Activated CD4-positive, alpha-beta T cell treated with anti-CD3 and anti-CD28 coated beads, Interleukin-2, amount 10 ng/mL, durations not matched to agents 7 days and 5 days (primary cell): ENCODE results near the gene LBX1. TPM values are rescaled to one million over a fixed set of nuclear protein-coding genes. Genes with fewer than 3 reads are reported as not detected.

Source experiments
- CTCF ChIA-PET: fragments of 350-600 bp; sonication (Branson Sonifier 250); formaldehyde crosslinking; loops from one replicate; lab custom pipeline; 2021; ENCODE audit warnings: antibody characterized with exemption; lab: Charles Lee
- POLR2A ChIA-PET: fragments of 350-600 bp; sonication (Branson Sonifier 250); formaldehyde crosslinking; loops from one replicate; lab custom pipeline; 2021; ENCODE audit warnings: antibody characterized with exemption; lab: Charles Lee
- DNase-seq: peaks from one replicate; pipeline ENCODE4 v3.0.0-alpha.2; 2020
- H3K27ac Mint-ChIP-seq: one replicate; pipeline ENCODE4 v1.8.0; 2021; ENCODE audit warnings: mild to moderate bottlenecking, moderate library complexity, mixed read lengths
- H3K27me3 Mint-ChIP-seq: one replicate; pipeline ENCODE4 v1.8.0; 2021; ENCODE audit warnings: mixed read lengths
- H3K36me3 Mint-ChIP-seq: one replicate; pipeline ENCODE4 v1.8.0; 2021; ENCODE audit warnings: low read depth, mixed read lengths
- H3K4me1 Mint-ChIP-seq: one replicate; pipeline ENCODE4 v1.8.0; 2021; ENCODE audit warnings: mixed read lengths
- H3K4me3 Mint-ChIP-seq: one replicate; pipeline ENCODE4 v1.8.0; 2021; ENCODE audit warnings: mild to moderate bottlenecking, moderate library complexity, mixed read lengths
- H3K9me3 Mint-ChIP-seq: one replicate; pipeline ENCODE4 v1.8.0; 2021; ENCODE audit warnings: mixed read lengths
- total RNA-seq, 2 experiments: library from RNA; stranded (reverse); gene quantifications; one replicate each; pipeline ENCODE4 v1.2.3, GENCODE V29; 2021

LBX1 gene
- total RNA-seq, 2 experiments from 2014 or later = not detected

DNA sequence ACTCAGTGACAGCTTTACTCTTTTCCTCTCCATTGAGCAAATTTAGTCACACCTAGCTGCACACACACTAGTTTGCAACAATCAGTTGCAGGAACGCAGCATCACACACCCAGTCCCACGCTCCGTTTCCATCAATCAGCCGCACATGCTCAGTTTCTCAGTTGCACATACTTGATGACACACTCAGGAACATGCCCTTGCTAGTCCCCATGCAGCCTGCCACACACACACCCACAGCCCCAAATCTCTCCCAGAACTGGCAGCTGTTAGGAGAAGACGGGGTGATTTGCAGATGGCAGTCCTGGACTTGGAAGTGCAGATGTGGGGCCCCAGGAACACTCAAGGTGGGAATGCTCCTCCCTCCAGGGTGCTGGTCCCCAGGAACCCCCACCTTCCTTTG is 7.7 kb downstream of the LBX1 start:
- POLR2A ChIA-PET = no interaction called here
- Mint-ChIP-seq H3K4me1 (peaks cover 27% of the 10 kb centered on the region), H3K36me3 (peaks cover 2% of the 10 kb centered on the region), H3K4me3 (no peak overlapping the region), H3K27me3 (peaks cover 90% of the 10 kb centered on the region), H3K27ac (peak overlapping the region; percentile 2), H3K9me3 (no peaks in the 10 kb centered on the region)
- no peak for DNase-seq
- CTCF ChIA-PET = no interaction called here

DNA sequence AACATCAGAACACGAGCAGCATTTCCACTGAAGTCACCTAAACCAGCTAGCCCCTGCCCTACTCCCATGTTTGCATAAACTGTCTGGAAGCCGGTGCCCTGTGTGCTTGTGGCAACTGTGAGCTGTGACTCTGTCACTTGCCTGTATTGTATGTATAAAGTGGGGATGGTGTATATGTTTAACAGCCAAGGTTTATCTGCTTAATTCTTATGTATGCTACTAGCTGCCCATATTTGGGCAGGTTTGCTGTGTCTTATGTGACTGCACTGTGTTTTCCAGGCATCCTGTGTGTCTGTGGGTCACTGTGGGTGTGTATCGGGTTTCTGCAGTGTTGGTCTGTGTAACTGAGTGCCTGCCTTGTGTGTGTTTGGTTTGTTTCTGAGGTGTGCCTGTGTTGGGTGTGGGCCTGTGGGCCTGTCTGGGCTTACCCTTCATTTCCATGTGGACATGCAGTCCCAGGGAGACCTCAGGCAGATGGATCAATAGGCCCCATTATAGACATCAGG is 9.3 kb downstream of the LBX1 start:
- Mint-ChIP-seq H3K27me3 (peaks cover 84% of the 10 kb centered on the region), H3K27ac (no peak overlapping the region), H3K9me3 (no peaks in the 10 kb centered on the region), H3K36me3 (no peaks in the 10 kb centered on the region), H3K4me1 (peaks cover 22% of the 10 kb centered on the region), H3K4me3 (no peak overlapping the region)
- DNase-seq = no peak
- ChIA-PET CTCF (interaction anchor here (0.6 to 1.6 kb wide), 5 partner anchors 8 to 162 kb away, joined by 3 read pairs; no protein-coding TSS in a partner anchor), POLR2A (no interaction called here)

DNA sequence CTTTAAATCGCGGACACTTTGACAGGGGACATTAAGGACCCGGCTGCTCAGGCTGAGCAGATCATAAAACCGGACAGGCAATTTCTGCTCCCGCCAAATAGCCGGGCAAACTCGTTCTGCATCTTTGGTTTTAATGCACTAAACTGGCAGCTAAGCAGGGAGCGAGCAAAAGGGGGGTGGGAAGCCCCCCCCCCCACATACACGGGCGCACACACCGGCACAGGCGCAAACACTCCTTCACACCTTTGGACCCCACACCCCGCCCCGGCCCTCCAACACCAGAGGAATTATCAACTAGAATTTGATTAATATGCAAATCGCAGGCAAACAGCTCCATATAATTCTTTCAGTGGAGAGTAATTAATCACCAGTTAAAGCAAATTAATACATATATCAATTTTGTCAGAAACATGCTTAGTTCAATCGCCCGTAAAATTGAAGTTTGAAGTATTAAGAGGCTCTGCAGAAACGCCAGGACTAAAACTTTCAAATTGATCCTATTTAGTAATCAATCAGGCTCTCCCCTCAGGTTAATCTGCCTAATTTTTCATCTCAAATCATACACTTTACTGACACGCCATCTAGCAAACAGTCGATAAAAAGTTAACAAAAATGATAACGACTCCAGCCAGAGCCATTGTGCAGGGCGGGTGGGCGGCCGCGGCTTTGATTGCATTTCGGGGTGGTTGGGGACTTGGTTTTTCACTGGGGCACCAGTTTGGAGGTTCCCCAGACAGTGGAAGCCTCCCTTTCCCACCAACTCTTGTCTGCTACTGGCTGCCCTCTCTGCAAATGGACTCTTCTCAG is 9.9 kb downstream of the LBX1 start:
- peaks cover 87% of the 10 kb centered on the region for H3K27me3 Mint-ChIP-seq
- H3K36me3 Mint-ChIP-seq = peaks cover 2% of the 10 kb centered on the region
- no peak for DNase-seq
- POLR2A ChIA-PET = no interaction called here
- H3K27ac Mint-ChIP-seq = no peak overlapping the region
- H3K9me3 Mint-ChIP-seq = no peaks in the 10 kb centered on the region
- no peak overlapping the region for H3K4me3 Mint-ChIP-seq
- CTCF ChIA-PET = interaction anchor here (0.5 to 1.6 kb wide), 4 partner anchors 9 to 162 kb away, joined by 3 read pairs; no protein-coding TSS in a partner anchor
- H3K4me1 Mint-ChIP-seq = peaks cover 26% of the 10 kb centered on the region

DNA sequence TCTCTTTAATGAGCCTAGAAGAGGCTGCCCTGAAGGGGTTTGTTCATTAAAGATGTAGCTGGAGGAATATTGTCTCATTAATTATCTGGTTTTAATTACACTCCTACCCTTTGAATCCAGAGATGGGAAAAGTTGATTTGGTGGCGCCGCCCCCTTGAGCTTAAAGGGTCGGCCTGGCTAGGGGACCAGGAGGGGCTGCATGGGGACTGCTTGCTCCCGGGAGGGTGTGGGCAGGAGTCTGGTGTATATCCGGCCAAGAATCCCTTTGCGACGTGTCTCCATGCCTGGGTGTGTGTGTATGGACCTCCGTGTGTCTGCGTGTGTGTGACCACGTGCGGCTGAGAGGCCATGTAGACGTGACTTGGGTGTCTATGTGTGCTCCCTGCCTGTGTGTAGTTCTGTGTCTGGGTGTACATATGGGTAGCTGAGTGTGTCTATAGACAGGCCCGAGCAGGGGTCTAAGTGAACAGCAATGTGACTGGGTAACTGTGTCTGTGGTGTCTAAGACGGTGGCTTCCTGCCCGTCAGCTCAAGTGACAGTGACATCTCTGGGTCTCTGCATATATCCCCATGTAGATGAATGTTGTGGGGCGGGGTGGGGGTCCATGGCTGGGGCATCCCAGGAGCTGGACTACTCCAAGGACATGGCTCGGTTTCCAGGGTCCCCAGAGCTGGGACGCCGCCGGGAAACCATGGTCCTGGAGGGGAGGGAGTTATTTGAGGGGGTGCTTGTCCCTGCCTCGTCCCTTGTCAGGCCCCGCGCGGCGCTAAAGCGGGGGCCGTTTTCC is 10.7 kb downstream of the LBX1 start:
- POLR2A ChIA-PET = no interaction called here
- no peak overlapping the region for H3K4me3 Mint-ChIP-seq
- H3K27me3 Mint-ChIP-seq = peaks cover 84% of the 10 kb centered on the region
- H3K36me3 Mint-ChIP-seq = peaks cover 2% of the 10 kb centered on the region
- H3K27ac Mint-ChIP-seq = peak overlapping the region; percentile 0
- no peak for DNase-seq
- H3K4me1 Mint-ChIP-seq = peaks cover 27% of the 10 kb centered on the region
- no peaks in the 10 kb centered on the region for H3K9me3 Mint-ChIP-seq
- CTCF ChIA-PET = interaction anchor here (0.5 to 1.3 kb wide), 3 partner anchors 10 to 217 kb away, joined by 3 to 4 read pairs (median 3); no protein-coding TSS in a partner anchor

DNA sequence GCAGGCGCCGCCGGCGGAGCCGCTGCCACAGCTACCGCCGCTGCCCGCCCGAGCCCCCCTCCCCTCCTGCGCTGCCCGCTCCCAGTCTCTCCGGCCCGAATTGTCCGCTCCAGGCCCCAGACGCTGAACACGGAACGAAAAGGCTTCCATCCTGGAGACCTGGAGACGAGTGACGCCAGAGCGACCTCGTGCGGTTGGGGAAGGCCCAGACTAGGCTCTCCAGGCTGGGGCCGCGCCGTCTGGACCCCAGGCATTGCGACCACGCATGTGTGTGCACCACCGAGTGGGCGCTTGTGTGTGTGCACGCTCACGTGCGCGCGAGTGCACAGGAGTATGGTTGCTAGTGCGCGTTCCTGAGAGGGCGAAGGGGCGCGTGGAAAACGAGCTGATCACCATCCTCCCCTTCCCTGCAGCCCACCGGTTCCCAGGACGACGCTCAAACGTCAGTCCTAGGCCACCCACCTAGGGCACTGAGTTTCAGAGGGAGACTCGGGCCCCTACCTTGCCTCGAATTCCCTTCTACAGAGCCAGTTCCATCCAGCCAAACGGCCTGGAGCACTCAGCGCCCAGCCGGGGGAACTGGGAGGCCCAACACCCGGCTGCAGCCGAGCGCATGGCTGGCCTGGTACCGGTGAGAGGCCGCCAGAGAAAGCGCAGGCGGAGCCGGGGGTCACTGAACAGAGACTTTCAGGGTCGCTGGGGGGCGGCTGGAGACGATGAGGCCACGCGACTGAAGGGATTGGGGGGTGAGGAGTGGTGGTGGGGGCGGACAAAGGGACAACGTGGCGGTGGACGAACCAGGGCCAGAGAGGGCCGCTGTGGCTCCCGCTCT is 11.6 kb downstream of the LBX1 start:
- POLR2A ChIA-PET = no interaction called here
- DNase-seq = no peak
- Mint-ChIP-seq H3K4me3 (no peak overlapping the region), H3K27ac (no peak overlapping the region), H3K9me3 (no peaks in the 10 kb centered on the region), H3K4me1 (peaks cover 28% of the 10 kb centered on the region), H3K36me3 (peaks cover 2% of the 10 kb centered on the region), H3K27me3 (peaks cover 80% of the 10 kb centered on the region)
- CTCF ChIA-PET = interaction anchor here (0.6 to 0.9 kb wide), 2 partner anchors 21 to 844 kb away, joined by 5 read pairs; no protein-coding TSS in a partner anchor

DNA sequence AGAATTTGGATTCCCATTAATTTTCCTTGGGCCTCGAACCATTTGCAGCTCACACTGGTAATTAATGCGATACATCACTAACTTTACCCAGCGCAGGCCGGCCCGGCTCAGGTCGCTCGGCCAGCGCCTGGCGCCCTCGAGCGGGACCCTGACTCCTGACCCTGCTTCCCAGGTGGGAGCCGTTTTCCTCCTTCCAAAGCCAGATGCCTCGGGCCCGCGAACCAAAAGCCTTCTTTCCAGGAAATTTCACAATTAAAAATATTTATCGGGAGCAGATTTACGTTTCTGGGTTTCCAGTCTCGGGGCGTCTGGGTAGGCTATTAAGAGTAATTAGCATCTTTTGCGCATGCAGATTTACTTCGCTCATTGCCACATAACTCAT is 12.2 kb downstream of the LBX1 start:
- Mint-ChIP-seq H3K36me3 (peaks cover 2% of the 10 kb centered on the region), H3K4me3 (peak overlapping the region; percentile 45), H3K27me3 (peaks cover 79% of the 10 kb centered on the region), H3K4me1 (peaks cover 26% of the 10 kb centered on the region), H3K9me3 (no peaks in the 10 kb centered on the region), H3K27ac (no peak overlapping the region)
- POLR2A ChIA-PET = no interaction called here
- no peak for DNase-seq
- CTCF ChIA-PET = interaction anchor here (0.6 to 0.9 kb wide), 2 partner anchors 21 to 844 kb away, joined by 5 read pairs; no protein-coding TSS in a partner anchor

DNA sequence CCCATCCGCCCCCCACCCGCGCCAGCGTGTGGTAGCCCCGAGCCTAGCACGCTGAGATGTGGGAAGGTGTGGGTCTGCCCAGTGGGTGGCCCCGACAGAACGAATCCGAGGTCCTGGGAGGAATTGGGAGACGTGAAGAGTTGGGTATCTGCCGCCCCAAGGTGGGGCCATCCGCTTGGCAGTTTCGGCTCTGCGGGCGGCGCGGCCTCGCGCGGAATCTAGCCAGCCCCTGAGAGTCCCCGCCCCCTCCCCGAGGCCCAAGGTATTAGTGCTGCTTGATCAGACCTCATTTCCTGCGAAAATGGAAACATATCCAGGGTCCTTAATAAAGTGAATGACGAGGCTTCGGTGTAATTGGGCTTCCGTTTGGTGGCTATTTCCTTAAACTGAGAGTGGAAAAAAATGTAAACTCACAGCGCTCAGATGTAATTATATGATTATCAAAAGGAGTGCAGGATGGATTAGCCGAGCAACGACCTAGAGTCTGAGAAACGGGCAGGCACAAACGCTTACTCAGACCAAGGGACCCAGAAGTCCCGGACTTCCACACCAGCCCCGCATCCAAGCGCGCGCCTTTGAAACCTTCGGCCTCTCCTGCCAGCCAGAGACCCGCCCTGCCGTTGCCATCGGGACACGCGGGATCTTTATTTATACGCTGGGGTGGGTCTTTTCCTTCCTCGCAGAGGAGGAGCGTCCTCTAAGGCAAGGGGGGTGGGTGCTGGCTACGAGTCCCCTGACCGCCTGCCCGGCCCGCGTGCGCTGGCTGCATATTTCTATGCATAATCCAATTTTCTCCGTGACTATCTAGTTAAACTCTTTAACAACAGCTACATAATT is 12.8 kb downstream of the LBX1 start:
- H3K36me3 Mint-ChIP-seq = peaks cover 2% of the 10 kb centered on the region
- peak overlapping the region; percentile 45 for H3K4me3 Mint-ChIP-seq
- no peaks in the 10 kb centered on the region for H3K9me3 Mint-ChIP-seq
- H3K27me3 Mint-ChIP-seq = peaks cover 73% of the 10 kb centered on the region
- ChIA-PET POLR2A (no interaction called here), CTCF (interaction anchor here (0.6 to 3.3 kb wide), 5 partner anchors 12 to 843 kb away, joined by 3 to 27 read pairs (median 5); partner anchors contain the start of gene LBX1)
- H3K4me1 Mint-ChIP-seq = peaks cover 22% of the 10 kb centered on the region
- DNase-seq = no peak
- peak overlapping the region; percentile 36 for H3K27ac Mint-ChIP-seq

DNA sequence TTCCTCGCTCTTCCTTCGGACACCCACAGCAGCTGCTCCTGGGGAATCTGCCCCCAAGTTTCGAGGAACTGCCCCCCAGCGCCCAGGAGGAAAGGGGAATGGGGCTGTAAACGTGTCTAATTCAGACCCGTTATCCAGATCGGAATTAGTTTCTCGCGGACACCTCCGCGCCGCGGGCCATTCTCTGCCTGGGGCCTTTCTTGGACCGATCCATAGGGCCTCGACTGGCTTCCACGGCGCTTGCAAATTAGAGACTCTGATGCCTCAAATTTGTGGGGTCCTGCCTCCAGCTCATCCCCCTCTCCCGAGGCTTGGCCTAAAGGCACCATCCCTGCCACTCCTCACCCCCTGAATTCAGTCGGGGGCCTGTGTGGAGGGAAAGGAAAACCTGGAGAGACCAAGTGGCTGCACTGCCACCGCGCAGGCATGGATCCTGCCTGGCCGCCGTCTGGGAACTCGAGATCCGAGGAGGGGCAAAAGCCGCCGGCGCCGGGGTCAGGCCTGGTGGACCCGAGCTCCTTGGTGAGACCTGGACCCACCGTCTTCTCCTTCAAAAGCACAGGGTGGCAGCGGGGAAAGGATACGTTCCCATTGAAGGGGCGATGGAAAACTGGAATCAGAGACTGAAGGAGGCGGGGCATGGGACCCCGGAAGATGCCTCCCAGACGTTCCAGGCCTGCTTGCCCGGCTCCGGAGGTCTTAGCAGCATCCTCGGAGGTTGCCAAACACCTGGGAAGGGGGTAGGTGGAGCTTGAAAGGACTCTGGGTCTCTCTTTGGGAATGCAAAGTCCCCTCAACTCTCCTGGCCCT is 13.7 kb downstream of the LBX1 start:
- Mint-ChIP-seq H3K27me3 (peaks cover 71% of the 10 kb centered on the region), H3K27ac (no peak overlapping the region), H3K4me1 (peaks cover 20% of the 10 kb centered on the region), H3K36me3 (peaks cover 2% of the 10 kb centered on the region), H3K9me3 (no peaks in the 10 kb centered on the region), H3K4me3 (no peak overlapping the region)
- DNase-seq = no peak
- CTCF ChIA-PET = interaction anchor here (1.1 to 3.3 kb wide), 7 partner anchors 12 to 355 kb away, joined by 3 to 27 read pairs (median 4); partner anchors contain the start of gene LBX1
- POLR2A ChIA-PET = no interaction called here

DNA sequence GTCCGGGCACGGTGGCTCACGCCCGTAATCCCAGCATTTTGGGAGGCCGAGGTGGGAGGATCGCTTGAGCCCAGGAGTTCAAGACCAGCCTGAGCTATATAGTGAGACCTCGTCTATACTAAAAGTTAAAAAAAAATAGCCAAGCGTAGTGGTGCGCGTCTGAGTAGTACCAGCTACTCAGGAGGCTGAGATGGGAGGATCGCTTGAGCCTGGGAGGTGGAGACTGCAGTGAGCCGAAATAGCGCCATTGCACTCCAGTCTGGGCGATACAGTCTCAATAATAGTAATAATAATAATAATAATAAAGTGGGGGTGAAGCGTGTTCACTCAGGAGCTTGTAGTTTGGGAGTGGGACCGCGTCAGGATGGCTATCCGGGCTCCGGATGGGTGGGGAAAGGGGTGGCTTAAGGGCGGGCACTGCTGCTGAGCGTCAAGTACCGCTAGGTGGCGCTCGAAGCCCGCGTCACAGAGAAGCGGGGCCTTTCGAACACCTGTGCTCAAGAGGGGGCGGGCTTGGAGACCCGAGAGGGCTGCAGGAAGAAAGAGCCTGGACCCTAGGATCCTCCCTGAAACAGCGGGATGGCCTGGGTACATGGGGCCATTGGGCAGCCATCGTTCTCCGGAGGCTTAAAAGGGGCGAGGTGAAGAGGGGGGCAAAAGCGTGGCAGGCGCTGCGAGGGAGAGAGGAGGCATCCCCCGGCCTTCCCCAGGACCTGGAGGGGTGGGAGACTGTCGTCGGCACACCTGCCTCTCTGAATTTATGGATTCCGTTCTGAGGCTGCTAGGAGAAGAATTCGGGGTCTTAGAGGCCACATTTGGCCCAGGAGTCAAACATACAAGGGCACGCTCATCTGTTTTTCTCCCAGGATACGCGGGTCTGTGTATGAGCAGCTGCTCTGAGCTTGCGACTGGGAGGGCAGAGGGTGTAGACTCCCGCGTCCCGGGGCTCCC is 14.5 kb downstream of the LBX1 start:
- H3K9me3 Mint-ChIP-seq = no peaks in the 10 kb centered on the region
- POLR2A ChIA-PET = no interaction called here
- CTCF ChIA-PET = interaction anchor here (0.6 to 3.3 kb wide), 25 partner anchors 9 to 570 kb away, joined by 3 to 27 read pairs (median 4); partner anchors contain the start of gene LBX1
- H3K27me3 Mint-ChIP-seq = peaks cover 70% of the 10 kb centered on the region
- DNase-seq = peak; percentile 69
- peaks cover 2% of the 10 kb centered on the region for H3K36me3 Mint-ChIP-seq
- peaks cover 20% of the 10 kb centered on the region for H3K4me1 Mint-ChIP-seq
- peak overlapping the region; percentile 41 for H3K27ac Mint-ChIP-seq
- H3K4me3 Mint-ChIP-seq = peak overlapping the region; percentile 3

DNA sequence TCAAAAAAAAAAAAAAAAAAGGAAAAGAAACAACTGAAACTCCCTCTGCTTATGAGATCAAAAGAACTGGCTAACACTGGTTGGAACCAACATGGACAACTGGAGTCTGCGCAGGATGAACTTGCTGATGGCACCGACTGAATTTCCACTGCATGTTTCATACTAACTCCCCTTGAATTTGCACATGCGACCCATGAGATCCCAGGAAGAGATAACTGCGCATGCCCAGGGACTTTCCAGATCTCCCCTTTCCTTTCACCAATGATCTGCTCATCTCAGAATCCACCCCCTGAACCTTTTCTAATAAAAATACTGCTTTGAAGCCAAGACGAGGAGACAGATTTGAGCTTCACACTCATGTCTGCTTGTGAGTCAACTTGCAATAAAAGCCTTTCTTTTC is 20.7 kb downstream of the LBX1 start:
- peaks cover 2% of the 10 kb centered on the region for H3K4me1 Mint-ChIP-seq

More for the DNA sequence above, 20.7 kb downstream of the LBX1 start:
- Mint-ChIP-seq H3K4me3 (no peak overlapping the region), H3K9me3 (no peaks in the 10 kb centered on the region), H3K36me3 (no peaks in the 10 kb centered on the region), H3K27me3 (peaks cover 43% of the 10 kb centered on the region), H3K27ac (no peak overlapping the region)
- ChIA-PET CTCF (interaction anchor here (0.6 to 1.2 kb wide), 3 partner anchors 31 to 57 kb away, joined by 3 to 6 read pairs (median 4); no protein-coding TSS in a partner anchor), POLR2A (no interaction called here)
- no peak for DNase-seq
